Fibroblast of skin of left biceps (primary cell): ENCODE data around the gene TLX1.

Experiments used
- DNase-seq, 2 experiments: peaks; one replicate each; pipeline ENCODE4 v3.0.0-alpha.2; 2013; ENCODE audit warnings: low read depth in 2 of 2

The TLX1 gene

DNA sequence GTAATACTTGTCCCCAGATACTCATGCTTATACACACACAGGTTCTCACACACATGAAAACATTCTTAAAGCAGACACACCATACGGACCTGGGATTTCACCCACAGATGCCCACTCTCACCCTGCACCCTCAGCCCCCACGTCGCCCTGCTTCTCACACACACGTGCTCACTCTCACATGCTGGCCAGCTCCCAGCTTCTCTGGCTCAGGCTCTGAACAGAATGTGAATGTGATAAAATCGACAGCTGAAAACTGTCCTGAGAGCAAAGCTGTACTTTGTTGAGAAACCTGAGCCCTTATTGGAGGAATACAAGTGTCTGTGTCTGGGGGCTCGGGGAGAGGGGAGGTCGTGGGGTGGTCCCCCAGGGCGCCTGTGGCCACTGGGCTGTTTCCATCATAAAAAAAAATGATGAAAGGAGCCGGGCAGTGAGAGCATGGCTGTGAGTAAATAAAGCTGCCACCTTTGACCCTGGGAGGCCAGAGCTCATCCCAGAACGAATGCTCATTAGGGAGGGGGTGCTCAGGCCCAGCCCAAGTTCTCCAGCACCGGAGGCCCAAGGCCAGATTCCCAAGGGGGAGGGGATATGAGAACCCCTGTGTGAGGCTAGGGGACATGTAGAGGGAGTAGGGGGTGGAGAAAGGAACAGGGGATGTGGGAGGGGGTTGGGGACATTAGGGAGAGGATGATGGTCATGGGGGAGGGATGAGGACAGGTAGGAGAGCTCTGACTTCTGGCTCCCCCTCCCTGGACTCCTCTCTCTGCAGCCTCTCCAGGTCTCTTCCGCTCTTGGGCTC, 18.1 kb upstream of the TLX1 start:
- no peak for DNase-seq

- DNase-seq = no peak
Observed at GRCh38 chr10:101113890-101114403, 17.2 kb upstream of the TLX1 start.

- DNase-seq = no peak
Observed at GRCh38 chr10:101114646-101115045, 16.5 kb upstream of the TLX1 start.

- DNase-seq = no peak
Observed at GRCh38 chr10:101116754-101117153, 14.3 kb upstream of the TLX1 start.

GRCh38 chr10:101118031-101118430, 13.1 kb upstream of the TLX1 start:
- no peak for DNase-seq

GRCh38 chr10:101120520-101120883, 10.6 kb upstream of the TLX1 start:
- DNase-seq = no peak

DNA sequence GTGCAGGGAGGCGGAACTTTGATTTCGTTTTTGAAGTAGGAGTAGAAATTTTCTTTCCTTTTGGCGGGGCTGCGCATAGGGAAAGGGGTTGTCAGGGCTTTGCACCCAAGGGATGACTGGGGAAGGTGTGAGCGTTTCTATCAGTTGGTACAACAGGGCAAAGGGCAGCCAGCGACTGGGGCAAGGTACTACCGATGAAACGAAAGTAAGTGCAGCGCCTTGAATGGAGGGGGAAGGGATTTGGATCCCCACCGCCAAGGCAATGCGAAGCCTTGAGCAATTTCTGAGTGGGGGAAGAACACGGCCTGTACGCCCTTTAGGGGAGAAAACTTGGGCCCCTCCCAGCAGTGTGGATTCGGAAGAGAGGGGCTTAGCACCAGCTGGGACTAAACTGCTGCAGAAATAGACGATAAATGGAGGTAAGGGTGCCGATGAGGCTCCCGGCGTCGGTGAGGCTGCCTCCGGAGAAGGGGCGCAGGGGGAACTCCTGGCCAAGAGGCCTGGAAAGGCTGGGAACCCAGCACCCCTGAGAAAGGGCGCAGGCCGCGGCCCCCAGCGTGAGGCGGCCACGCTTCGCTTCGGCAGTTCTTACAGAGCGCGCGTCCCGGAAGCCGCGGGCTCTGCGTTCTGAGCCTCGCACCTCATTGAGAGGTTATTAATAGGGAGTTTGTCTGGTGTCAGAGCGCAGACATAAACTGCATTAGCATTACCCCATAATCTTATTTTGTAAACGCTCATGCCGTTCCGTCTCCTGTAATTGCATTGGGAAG, 10.0 kb upstream of the TLX1 start:
- DNase-seq = no peak

GRCh38 chr10:101121654-101122031, 9.5 kb upstream of the TLX1 start:
- no peak for DNase-seq

GRCh38 chr10:101122270-101123084, 8.6 kb upstream of the TLX1 start:
- no peak for DNase-seq

GRCh38 chr10:101123085-101123814, 7.8 kb upstream of the TLX1 start:
- no peak for DNase-seq

DNA sequence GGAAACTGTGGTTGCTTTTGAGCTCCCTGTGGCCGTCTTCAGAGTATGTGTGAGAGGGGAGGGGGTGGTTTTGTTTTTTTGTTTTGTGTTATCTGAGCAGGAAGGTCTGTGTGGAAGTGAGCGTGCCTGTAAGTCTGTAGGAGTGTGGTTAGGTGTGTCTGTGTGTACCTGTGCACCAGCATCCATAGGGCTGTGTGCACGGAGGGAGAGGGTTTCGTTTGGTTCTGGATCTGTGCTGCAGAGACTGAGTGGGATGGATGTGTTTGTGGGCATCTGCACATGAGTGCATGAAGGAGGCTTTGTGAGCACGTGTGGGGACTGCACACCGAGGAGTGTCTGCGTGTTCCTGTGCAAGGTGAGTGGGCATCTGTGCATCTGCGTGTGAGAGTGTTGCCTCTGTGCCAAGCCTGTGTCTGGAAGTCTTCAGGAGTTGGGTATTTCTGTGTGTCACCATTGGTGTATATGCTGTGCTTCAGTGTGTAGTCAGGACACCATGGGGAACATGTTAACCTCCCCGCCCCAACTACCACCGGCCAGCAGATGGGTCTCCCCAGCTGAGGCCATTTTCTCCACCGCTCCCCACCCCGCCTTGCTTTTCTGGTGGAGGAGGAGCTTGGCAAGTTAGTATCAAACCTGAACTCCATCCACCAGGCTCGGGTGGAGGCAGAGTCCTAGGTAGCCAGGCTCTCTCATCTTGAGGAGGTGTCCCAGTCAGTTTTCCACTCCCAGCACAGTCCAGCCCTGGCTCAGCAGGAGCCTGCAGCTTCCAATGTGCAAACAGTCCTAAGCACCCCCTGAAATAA, 7.1 kb upstream of the TLX1 start:
- DNase-seq = no peak

DNA sequence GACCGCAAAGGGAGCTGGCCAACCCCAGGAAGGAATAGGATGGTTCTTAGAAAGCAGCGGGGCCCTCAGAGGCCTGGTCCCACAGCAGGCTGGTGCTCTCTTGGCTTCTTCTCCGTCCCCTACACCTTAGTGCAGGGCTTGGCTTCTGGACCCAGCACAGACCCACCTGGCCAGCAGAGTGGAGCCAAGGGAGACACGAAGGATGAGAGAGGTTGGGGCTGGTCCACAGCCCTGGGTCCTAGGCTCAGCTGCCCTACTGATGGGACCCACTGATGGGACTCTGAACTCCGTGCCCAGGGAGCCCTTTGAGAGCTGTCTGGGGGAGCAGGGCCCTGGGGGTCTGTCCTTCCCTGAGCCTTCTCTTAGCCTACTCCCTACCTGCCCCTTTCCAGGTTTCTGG, 6.2 kb upstream of the TLX1 start:
- DNase-seq = no peak

- no peak for DNase-seq
Observed at GRCh38 chr10:101126684-101127628, 4.1 kb upstream of the TLX1 start.

DNA sequence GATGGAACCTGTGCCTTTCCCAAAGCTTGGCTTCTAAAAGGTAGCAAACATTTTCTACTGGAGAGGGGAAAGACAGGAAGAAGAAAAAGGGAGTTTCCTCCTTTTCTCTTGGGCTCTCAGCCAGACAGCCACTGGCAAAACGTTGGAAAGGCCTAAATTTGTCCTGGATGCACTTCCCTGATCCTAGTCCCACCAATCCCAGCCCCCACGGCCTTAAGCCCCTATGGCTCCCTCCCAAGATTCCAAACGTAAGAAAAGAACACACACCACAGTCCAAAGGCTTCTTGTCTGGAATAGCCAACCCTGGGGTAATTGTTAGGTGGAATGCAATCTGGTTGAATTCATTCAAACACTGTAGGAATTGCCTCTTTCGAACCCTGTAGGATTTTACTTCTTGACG, 959 bp upstream of the TLX1 start:
- DNase-seq = no peak

- DNase-seq = no peak
Observed at GRCh38 chr10:101131962-101132635, 999 bp downstream of the TLX1 start.

GRCh38 chr10:101132636-101133473, 1.8 kb downstream of the TLX1 start:
- no peak for DNase-seq

DNA sequence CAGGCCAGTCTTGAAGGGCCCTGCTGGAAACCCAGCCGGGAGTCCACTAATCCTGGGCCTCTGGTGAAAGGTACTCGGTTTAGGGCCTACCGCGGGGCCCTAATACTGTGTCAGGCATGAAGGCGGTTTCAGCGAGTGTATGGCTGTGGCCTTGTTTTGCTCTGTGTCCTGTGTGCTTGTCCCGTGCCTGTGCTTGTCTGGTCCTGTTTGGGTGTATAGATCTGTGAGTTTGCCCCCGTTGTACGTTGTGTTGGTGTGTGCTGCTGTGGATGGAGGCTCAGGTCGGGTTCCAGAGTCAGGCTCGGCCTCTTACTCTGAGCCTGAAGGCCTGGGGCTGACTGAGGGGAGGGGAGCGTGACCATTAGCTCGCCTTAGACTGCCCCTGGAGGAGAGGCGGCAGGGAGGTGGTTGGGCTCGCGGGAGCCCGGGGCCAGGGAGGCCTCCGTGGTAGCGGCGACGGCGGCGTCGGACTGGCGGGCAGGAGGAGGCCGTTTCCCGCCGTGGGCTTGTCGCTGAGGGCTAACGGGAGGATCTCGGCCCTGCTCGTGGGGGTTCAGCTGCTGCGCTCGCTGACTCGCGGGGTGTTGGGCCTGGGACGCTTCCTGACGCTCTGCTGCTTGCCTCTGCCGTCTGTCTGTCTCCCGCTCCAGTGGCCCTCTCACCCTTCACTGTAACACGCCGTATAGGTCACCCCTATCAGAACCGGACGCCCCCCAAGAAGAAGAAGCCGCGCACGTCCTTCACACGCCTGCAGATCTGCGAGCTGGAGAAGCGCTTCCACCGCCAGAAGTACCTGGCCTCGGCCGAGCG, 2.6 kb downstream of the TLX1 start:
- DNase-seq = no peak
